Fibroblast of skin of left biceps (primary cell): ENCODE measurements around the gene SEC14L5.
"Not testable (repeated sequence)": the region's sequence is repeated elsewhere in the genome, so short reads cannot be mapped to it uniquely, and the experiment has no call there.

ENCODE experiments used
- DNase-seq, 2 experiments: peaks; one replicate each; pipeline ENCODE4 v3.0.0-alpha.2; 2013; ENCODE audit warnings: low read depth in 2 of 2

SEC14L5 gene

GRCh38 chr16:4949986-4950385, 8.1 kb upstream of the SEC14L5 start:
- no peak for DNase-seq

GRCh38 chr16:4951583-4951982, 6.5 kb upstream of the SEC14L5 start:
- DNase-seq: not testable (repeated sequence)

GRCh38 chr16:4954714-4955113, 3.4 kb upstream of the SEC14L5 start:
- DNase-seq: no peak

- DNase-seq: no peak
These were observed 760 bp upstream of the SEC14L5 start for GRCh38 chr16:4957420-4957719.

- DNase-seq: no peak
These were observed 644 bp downstream of the SEC14L5 start for GRCh38 chr16:4958510-4959438.

GRCh38 chr16:4960579-4960978, 2.4 kb downstream of the SEC14L5 start:
- DNase-seq: no peak

- no peak for DNase-seq
These were observed 4.6 kb downstream of the SEC14L5 start for GRCh38 chr16:4962716-4963115.

GRCh38 chr16:4963527-4963926, 5.4 kb downstream of the SEC14L5 start:
- DNase-seq: not testable (repeated sequence)

- DNase-seq: no peak
These were observed 8.8 kb downstream of the SEC14L5 start for GRCh38 chr16:4966736-4967453.

GRCh38 chr16:4968278-4968677, 10.1 kb downstream of the SEC14L5 start:
- not testable (repeated sequence) for DNase-seq

- no peak for DNase-seq
These were observed 10.9 kb downstream of the SEC14L5 start for GRCh38 chr16:4968879-4969483.

- DNase-seq: no peak
These were observed 11.9 kb downstream of the SEC14L5 start for GRCh38 chr16:4970010-4970409.

GRCh38 chr16:4972938-4973587, 14.9 kb downstream of the SEC14L5 start:
- no peak for DNase-seq

GRCh38 chr16:4976079-4976478, 17.9 kb downstream of the SEC14L5 start:
- DNase-seq: no peak

- no peak for DNase-seq
These were observed 18.5 kb downstream of the SEC14L5 start for GRCh38 chr16:4976611-4977145.

GRCh38 chr16:4979164-4979563, 21.0 kb downstream of the SEC14L5 start:
- DNase-seq: no peak

- no peak for DNase-seq
These were observed 21.9 kb downstream of the SEC14L5 start for GRCh38 chr16:4979736-4980660.

GRCh38 chr16:4980691-4981090, 22.6 kb downstream of the SEC14L5 start:
- no peak for DNase-seq

GRCh38 chr16:4981473-4981872, 23.3 kb downstream of the SEC14L5 start:
- DNase-seq: no peak

GRCh38 chr16:4982056-4982867, 24.1 kb downstream of the SEC14L5 start:
- no peak for DNase-seq
